Thyroid gland (tissue), 4 donors: ENCODE measurements around the gene GABRE. TPM values are rescaled to one million over a fixed set of nuclear protein-coding genes. Genes with fewer than 3 reads are reported as not detected.
A peak's percentile ranks its signal among the peaks of the same experiment; 100 is the strongest.
"Not testable (repeated sequence)": the region's sequence is repeated elsewhere in the genome, so short reads cannot be mapped to it uniquely, and the experiment has no call there.

ENCODE experiments used
- DNase-seq, 2 donors: peaks; one replicate each; pipeline ENCODE4 v3.0.0-alpha.2; 2019
- H3K27ac ChIP-seq, 3 donors: fragments of 200-600 bp; sonication (generic); 1 replicate in 2 of 3; 2 replicates in 1 of 3; pipeline ENCODE4 v1.5.1; 2016 to 2019; ENCODE audit warnings: mild to moderate bottlenecking in 1 of 3, moderate library complexity in 1 of 3
- H3K27me3 ChIP-seq: fragments of 200-600 bp; sonication (generic); one replicate; pipeline ENCODE4 v1.5.1; 2019
- H3K36me3 ChIP-seq, 2 donors: fragments of 200-600 bp; sonication (generic); one replicate each; pipeline ENCODE4 v1.5.1; 2016 to 2019
- H3K4me1 ChIP-seq, 2 donors: fragments of 200-600 bp; sonication (generic); one replicate each; pipeline ENCODE4 v1.5.1; 2017 to 2019
- H3K4me3 ChIP-seq, 3 donors: fragments of 200-600 bp; sonication (generic); replicated peaks in 1 of 3; 1 replicate in 2 of 3; 2 replicates in 1 of 3; pipeline ENCODE4 v1.5.1; 2016; ENCODE audit warnings: mild to moderate bottlenecking in 1 of 3
- H3K9me3 ChIP-seq: fragments of 200-600 bp; sonication (generic); one replicate; pipeline ENCODE4 v1.5.1; 2017
- CTCF ChIP-seq, 6 experiments: fragments of 200-600 bp in 3 of 6; fragments of 450-650 bp in 3 of 6; sonication (generic) in 3 of 6; IDR thresholded peaks; one replicate each; pipeline ENCODE4 v1.5.1; 2016 to 2019; ENCODE audit warnings: antibody characterized with exemption in 6 of 6, mild to moderate bottlenecking in 2 of 6, inconsistent platforms in 1 of 6, moderate library complexity in 1 of 6
- POLR2A ChIP-seq, 2 donors: fragments of 450-650 bp; IDR thresholded peaks; one replicate each; pipeline ENCODE4 v1.6.1; 2017; ENCODE audit warnings: antibody characterized with exemption in 2 of 2, mild to moderate bottlenecking in 2 of 2, moderate library complexity in 1 of 2
- WGBS, 2 donors: methylation state at CpG; one replicate each; pipeline ENCODE4 v1.1.5; 2017; 5-methylcytosine and 5-hydroxymethylcytosine counted together
- intact Hi-C: fragments of 100-400 bp; cut with DNase I; formaldehyde crosslinking; loops from one replicate; pipeline ENCODE4 v1.15.1; 2023
- microRNA counts, 2 donors: library from miRNA; unstranded; fragments of <30 nt; microRNA quantifications; one replicate each; lab custom pipeline; 2016 to 2017
- microRNA-seq: library from miRNA; unstranded; fragments of <30 nt; microRNA quantifications from one replicate; pipeline ENCODE4, GENCODE V29; 2016
- total RNA-seq, 4 donors: library from RNA; depleted of rRNA; stranded (reverse); fragments of >200 nt; gene quantifications; one replicate each; pipeline ENCODE4 v1.2.3, GENCODE V29; 2016

The GABRE gene
- total RNA-seq, 4 donors from 2014 or later, result 39.5 to 73.5 (median 43.1) TPM

GRCh38 chrX:151919610-151920009, 54.9 kb downstream of the GABRE start:
- no peaks in the 10 kb centered on the region for H3K36me3 ChIP-seq
- intact Hi-C loops, result no loop called here
- H3K4me3 ChIP-seq, result no peak overlapping the region
- DNase-seq, result no peak
- no peak for TF ChIP-seq POLR2A (IDR thresholded peaks at IDR 0.05)
- no peak for TF ChIP-seq CTCF (IDR thresholded peaks at IDR 0.05)
- H3K27me3 ChIP-seq, result no peaks in the 10 kb centered on the region
- H3K9me3 ChIP-seq, result no peaks in the 10 kb centered on the region
- WGBS, 2 donors, result 98 to 100% methylated on average over 3 to 6 of the region's 11 CpGs
- H3K27ac ChIP-seq, result no peak overlapping the region
- H3K4me1 ChIP-seq, result no peaks in the 10 kb centered on the region

GRCh38 chrX:151918736-151919135, 55.7 kb downstream of the GABRE start:
- H3K27me3 ChIP-seq, intact Hi-C loops, DNase-seq, H3K4me3 ChIP-seq, H3K27ac ChIP-seq, H3K36me3 ChIP-seq, H3K4me1 ChIP-seq, H3K9me3 ChIP-seq: not testable (repeated sequence)
- 100% methylated on average over 4 of the region's 18 CpGs; no CpG with 5 or more reads in 1 of the 2 donors for WGBS, 2 donors

- intact Hi-C loops, result no loop called here
- Histone ChIP-seq H3K27me3 (no peaks in the 10 kb centered on the region), H3K9me3 (no peaks in the 10 kb centered on the region), H3K4me1 (no peaks in the 10 kb centered on the region), H3K27ac (no peak within 1 kb of the TSS), H3K36me3 (no peaks in the 10 kb centered on the region), H3K4me3 (no peak within 1 kb of the TSS)
- WGBS, 2 donors, result 100% methylated on average over 3 of the region's 11 CpGs; no CpG with 5 or more reads in 1 of the 2 donors
- DNase-seq, result no peak
- TF ChIP-seq CTCF (IDR thresholded peaks at IDR 0.05), result no peak
- TF ChIP-seq POLR2A (IDR thresholded peaks at IDR 0.05), result no peak
Measured at GRCh38 chrX:151912780-151913179, 61.7 kb downstream of the GABRE start, which contains the start of gene MAGEA4. TSS of gene MAGEA4 (plus strand) at chrX:151912889. CDS start at chrX:151923665, 10,776 bp downstream.

- TF ChIP-seq CTCF (IDR thresholded peaks at IDR 0.05) (no peak), POLR2A (IDR thresholded peaks at IDR 0.05) (no peak)
- H3K36me3 ChIP-seq, result no peaks in the 10 kb centered on the region
- intact Hi-C loops, result no loop called here
- no peak for DNase-seq
- no peaks in the 10 kb centered on the region for H3K4me1 ChIP-seq
- no peak overlapping the region for H3K27ac ChIP-seq
- no peaks in the 10 kb centered on the region for H3K9me3 ChIP-seq
- no peak overlapping the region for H3K4me3 ChIP-seq
- 86% methylated on average over 1 of the region's 11 CpGs; no CpG with 5 or more reads in 1 of the 2 donors for WGBS, 2 donors
- no peaks in the 10 kb centered on the region for H3K27me3 ChIP-seq
Measured at GRCh38 chrX:151912221-151912620, 62.3 kb downstream of the GABRE start.

GRCh38 chrX:151904989-151905388, 69.5 kb downstream of the GABRE start:
- H3K9me3 ChIP-seq, result no peaks in the 10 kb centered on the region
- no peak overlapping the region for H3K27ac ChIP-seq
- DNase-seq, result no peak
- H3K36me3 ChIP-seq, result no peaks in the 10 kb centered on the region
- H3K27me3 ChIP-seq, result no peaks in the 10 kb centered on the region
- no peak overlapping the region for H3K4me3 ChIP-seq
- H3K4me1 ChIP-seq, result no peaks in the 10 kb centered on the region
- TF ChIP-seq CTCF (IDR thresholded peaks at IDR 0.05) (no peak), POLR2A (IDR thresholded peaks at IDR 0.05) (no peak)
- intact Hi-C loops, result no loop called here
- 90 to 93% methylated on average over 9 to 12 of the region's 12 CpGs for WGBS, 2 donors

MicroRNA genes within 50 kb of the gene (microRNA counts, 767-probe panel; counts per million panel counts)
- 0 counts per million in 2 donors for microRNA hsa-miR-224-5p (lab: Ali Mortazavi, UCI)
- 0 to 2,810 counts per million in 2 donors for microRNA hsa-miR-452-5p (lab: Ali Mortazavi, UCI)

Small RNAs within 50 kb of the gene (microRNA-seq; reads per million reads assigned to microRNA genes)
- gene MIR224, result 535 reads per million, percentile 70 among the genes with 10 or more reads in this experiment
- gene MIR452, result 201 reads per million, percentile 60 among the genes with 10 or more reads in this experiment

Other genes starting within 250 kb of the GABRE start
- gene CNGA2, start 239.9 kb downstream of the GABRE start, total RNA-seq, result not detected
- gene MAGEA4, start 61.8 kb downstream of the GABRE start, total RNA-seq, result under 1 TPM in 1 of 4 donors, not detected in 3; 0.27 TPM
- gene MAGEA10, start 163.9 kb upstream of the GABRE start, total RNA-seq, result not detected